NT2/D1 (cell line): ENCODE results near the gene EIF4H.

Source experiments
- SUZ12 ChIP-seq: IDR thresholded peaks from 2 replicates; pipeline ENCODE4 v1.6.1; 2011; ENCODE audit not compliant: insufficient read length, insufficient read depth; ENCODE audit errors: extremely low read depth
- YY1 ChIP-seq: IDR thresholded peaks from 2 replicates; pipeline ENCODE4 v1.6.1; 2011; ENCODE audit not compliant: insufficient read length, insufficient read depth
- ZNF274 ChIP-seq: IDR thresholded peaks from 2 replicates; pipeline ENCODE4 v1.6.1; 2011; ENCODE audit warnings: mild to moderate bottlenecking, low read depth, low read length

DNA sequence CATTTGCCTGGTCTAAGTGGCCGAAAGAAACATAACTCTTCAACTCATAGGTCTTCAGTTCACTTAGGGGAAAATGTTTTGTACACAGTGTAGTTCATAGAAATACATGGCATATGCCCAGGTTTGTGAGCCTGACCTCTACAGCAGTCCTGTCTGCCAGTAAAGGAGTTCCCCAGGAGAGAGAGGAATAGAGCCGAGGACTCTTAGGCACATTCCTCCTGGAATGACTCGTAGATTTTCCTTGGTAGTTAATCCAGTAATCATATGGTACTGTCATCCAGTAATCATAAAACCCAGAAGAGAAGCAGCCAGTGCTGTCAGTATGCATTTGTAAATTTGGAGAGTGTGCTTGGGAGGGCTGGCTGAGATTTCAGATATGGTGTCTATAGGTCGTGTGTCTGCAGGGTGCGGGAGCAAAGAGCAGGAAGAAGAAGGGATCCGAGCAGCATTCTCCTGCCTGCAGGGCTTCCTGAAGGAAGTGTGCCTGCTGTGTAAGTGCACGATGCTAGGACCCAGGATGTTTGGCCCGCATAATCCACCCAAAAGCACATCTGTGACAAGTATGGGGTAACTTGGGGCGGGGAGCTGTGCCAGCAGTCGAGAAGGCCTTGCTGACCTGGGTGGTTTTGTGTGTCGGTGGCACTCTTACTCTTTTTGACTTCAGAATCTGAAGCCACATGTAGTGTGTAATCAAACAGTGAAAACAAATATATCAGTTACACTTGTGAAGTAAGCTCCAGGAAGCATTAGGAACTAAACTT is 13.9 kb downstream of the EIF4H start:
- no peak for TF ChIP-seq SUZ12
- no peak for TF ChIP-seq YY1
- no peak for TF ChIP-seq ZNF274
